Hematopoietic multipotent progenitor cell treated with erythropoietin and hydrocortisone succinate and interleukin-3 and kit ligand, for 15 days (in vitro differentiated cells): ENCODE data around the gene SCG3.

Experiments
- DNase-seq: peaks from one replicate; pipeline ENCODE4 v3.0.0-alpha.2; 2015; ENCODE audit warnings: low spot score

The SCG3 gene

GRCh38 chr15:51678096-51678495 is 3.2 kb upstream of the SCG3 start:
- DNase-seq: no peak

DNA sequence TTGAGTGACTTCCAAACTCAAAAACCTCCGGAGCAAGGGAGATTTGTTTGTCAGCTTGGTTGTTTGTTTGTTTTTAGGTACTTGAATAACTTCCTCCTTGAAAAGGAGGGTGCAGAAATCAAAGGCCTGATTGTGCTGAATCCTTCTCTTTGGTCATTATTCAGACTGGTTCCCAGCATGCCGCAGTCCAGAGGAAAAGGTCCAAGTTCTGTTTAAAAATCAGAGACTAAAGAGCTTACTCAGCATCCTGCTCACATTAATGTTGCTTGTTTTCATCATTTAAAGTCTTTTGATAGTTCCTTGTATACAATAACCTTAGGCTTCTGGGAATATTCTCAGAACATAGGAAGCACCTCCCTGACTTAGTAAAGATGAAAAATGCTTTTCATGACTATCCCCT is 982 bp upstream of the SCG3 start:
- no peak for DNase-seq

DNA sequence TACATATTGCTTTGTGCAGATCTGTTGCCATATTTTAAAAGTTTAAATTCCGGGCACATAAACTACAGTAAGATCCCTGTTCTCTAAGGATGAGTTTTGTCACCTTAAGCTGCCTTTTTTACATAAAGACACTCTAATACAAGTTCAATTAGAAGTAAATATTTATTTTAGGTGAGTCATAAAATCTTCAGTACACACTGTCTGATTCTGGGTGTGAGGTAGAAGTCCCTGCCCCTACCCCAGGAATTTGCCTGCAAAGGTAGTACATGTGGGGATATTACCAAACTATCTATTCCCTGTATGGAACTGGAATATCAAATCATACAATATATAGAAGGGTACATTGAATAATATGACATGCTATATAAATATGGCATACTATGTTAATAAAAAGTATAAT is 6.3 kb downstream of the SCG3 start:
- no peak for DNase-seq

DNA sequence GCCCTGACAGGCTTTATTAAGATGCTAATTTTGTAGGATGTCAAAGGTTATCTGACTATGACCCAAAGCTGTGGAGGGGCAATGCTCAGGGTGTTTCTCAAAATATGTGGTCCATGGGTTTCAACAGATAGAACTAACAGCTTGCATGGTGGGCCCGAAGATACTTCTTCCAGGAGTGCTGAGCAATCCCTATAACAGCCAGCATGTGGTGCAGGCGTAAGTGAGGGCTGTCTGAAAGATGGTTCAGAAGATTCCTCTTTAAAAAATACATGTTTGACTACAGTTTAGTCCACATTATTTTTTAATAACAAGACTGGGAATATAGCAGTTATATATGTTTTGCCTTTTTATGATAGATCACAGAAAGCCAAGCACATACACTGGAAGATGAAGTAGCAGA is 7.6 kb downstream of the SCG3 start:
- DNase-seq: no peak

DNA sequence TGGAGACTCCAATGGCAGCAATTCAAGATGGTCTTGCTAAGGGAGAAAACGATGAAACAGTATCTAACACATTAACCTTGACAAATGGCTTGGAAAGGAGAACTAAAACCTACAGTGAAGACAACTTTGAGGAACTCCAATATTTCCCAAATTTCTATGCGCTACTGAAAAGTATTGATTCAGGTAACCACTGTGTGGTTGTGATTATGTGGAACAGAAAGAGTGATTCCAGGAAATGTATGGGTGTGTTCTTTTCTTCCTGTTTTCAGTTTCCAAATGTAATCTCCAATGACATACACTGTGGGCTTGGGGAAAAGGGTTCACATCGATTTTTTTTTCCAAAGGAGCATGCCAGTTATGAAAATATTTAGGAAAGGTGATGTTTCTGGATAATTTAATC is 10.9 kb downstream of the SCG3 start:
- no peak for DNase-seq

- DNase-seq: no peak
These were observed 15.3 kb downstream of the SCG3 start for GRCh38 chr15:51696566-51696965.

DNA sequence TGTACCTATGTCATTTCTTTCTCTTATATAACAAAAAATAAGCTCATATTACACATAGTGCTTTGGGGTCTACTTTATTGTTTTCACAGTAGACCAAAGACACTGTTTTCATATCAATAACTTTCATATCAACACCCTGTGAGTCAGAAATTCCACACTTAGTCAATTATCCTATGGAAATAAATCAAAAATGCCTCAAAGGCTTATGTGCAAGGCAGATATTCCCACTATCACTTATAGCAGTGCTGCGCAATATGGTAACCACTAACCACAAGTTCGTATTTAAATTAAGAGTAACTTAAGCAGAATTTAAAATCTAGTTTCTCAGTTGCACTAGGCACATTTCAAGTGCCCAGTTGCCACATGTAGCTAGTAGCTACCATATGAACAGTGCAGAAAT is 15.9 kb downstream of the SCG3 start:
- no peak for DNase-seq

DNA sequence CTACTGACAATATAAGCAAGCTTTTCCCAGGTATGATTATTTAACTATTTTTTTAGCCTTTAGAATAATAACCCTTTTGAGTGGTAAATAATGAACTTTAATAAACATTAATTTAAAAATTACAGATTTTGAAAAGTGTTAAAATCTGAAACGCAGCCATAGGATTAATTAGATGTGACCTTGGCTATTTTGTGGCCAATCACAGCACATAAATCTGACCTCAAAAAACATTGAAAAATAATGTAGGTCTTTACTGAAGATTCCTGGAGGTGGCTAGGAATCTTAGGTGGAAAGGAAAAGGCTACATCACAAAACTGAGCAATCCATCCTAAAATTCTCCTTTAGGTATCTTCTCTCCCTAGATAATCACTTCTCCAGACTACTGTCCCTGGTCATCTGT is 18.1 kb downstream of the SCG3 start:
- no peak for DNase-seq

- DNase-seq: peak; percentile 51
These were observed 21.4 kb downstream of the SCG3 start for GRCh38 chr15:51702710-51703109.

- DNase-seq: peak; percentile 53
These were observed 25.0 kb downstream of the SCG3 start for GRCh38 chr15:51706291-51706690.

DNA sequence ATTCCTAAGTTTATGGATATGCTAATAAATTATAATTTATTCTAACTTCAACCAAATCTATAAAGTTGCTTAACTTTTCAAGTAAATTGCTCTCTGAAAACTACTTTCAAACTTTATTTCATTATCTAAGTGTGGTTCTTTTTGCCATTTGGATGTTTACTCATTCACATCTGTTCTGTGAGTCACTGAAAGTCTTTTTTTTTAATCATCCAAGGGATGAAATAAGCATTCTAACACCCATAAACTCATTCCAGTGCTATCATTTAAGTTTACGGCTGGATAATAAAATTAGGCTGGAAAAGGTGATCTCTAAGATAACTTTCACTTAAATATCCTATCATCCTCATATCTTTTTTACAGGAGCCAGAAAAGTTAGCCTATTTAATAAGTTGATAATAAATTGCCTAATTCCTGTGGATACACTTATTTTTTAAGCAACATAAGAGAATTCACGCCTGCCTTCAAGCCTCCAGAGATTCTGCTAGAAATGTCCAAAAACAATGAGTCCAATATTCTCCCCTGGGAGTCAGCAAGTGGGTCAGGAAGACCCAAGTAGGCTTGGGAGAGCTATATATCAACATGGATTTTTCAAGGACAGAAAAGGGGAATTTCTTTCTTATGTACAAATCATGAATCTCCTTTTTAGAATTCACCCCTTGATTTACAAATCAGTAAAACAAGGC is 25.8 kb downstream of the SCG3 start:
- peak; percentile 16 for DNase-seq

DNA sequence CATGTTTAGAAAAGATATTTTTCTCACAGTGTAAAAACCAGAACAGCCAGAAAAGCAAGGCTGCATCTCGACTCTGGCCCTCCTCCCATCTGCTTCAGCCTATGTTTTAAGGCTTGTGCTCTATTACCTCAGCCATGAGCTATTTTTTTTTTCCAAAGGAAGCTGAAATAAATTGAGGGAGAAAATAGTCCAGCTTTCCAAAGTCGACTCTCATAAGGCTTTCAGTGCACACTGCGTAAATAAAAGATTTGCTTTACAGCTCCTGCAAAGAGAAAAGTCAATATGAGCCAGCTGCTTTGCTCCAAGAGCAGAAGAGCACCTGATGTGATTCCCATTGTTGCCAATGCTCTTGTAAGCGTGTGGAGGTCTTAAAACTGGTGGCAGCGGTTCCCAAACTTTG is 26.7 kb downstream of the SCG3 start:
- no peak for DNase-seq

DNA sequence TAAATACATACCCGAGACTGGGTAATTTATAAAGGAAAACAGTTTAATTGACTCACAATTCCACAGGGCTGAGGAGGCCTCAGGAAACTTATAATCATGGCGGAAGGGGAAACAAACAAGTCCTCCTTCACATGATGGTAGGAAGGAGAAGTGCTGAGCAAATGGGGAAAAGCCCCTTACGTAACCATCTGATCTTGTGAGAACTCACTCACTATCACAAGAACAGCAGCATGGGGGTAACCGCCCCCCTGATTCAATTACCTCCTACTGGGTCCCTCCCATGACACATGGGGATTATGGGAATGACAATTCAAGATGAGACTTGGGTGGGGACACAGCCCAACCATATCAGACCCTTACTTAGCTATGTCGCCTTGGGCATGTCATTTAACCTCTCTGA is 27.7 kb downstream of the SCG3 start:
- DNase-seq: no peak

- no peak for DNase-seq
These were observed 32.9 kb downstream of the SCG3 start for GRCh38 chr15:51714162-51714561.

- DNase-seq: no peak
These were observed 33.6 kb downstream of the SCG3 start for GRCh38 chr15:51714911-51715310.

DNA sequence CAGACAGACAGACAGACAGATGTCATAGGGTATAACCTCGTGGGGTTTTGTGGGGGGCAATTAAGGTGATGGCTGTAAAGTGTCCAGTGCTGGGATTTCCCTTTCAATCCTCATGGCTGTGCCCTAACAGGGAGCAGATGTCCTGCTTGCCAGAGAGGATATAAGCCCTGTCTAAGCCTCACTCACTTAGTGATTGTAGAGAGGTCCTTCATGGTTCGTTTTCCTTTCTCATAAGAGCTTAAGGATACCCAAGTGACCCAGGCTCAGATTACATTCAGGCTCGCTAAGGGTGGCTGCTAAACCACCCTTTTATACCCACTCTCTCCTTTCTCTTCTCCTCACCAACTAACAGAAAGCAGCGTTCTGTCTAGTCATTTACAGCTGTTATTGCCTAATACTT is 36.9 kb downstream of the SCG3 start:
- no peak for DNase-seq

- no peak for DNase-seq
These were observed 37.4 kb downstream of the SCG3 start for GRCh38 chr15:51718746-51719145.

DNA sequence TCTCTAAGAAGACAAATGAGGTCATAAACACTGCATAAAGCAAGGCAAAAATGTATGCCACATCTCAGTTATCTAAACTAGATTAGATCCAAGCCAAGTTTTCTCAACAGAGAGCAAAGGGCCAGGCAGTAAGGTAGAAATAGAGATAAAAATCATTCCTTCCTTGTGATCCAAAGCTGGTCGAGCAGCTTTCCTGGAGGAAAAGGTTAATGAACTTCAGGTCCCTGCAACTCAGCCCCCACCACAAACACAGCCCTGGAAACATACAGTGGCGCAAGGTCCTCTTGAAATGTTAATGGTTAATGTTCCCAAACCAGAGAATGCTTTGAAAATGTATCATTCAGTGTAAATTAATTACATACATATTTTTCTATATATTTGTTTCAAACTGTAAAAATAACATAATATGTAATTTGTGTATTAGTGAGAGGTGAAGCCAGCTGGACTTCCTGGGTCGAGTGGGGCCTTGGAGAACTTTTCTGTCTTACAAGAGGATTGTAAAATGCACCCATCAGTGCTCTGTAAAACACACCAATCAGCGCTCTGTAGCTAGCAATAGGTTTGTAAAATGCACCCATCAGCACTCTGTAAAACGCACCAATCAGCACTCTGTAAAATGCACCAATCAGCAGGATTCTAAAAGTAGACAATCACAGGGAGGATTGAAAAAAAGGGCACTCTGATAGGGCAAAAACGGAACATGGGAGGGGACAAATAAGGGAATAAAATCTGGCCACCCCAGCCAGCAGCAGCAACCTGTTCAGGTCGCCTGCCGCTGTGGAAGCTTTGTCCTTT is 39.1 kb downstream of the SCG3 start:
- no peak for DNase-seq

GRCh38 chr15:51721199-51721960 is 40.1 kb downstream of the SCG3 start:
- no peak for DNase-seq

- no peak for DNase-seq
These were observed 42.9 kb downstream of the SCG3 start for GRCh38 chr15:51724199-51724598.

- DNase-seq: no peak
These were observed 43.4 kb downstream of the SCG3 start for GRCh38 chr15:51724673-51725072.

- peak; percentile 34 for DNase-seq
These were observed 45.2 kb downstream of the SCG3 start for GRCh38 chr15:51726302-51727073.
